ENCODE measurements around the gene BPGM.

The BPGM gene

GRCh38 chr7:134723892-134724291, 77.2 kb downstream of the BPGM start:
- ATAC-seq (replicated peaks; ENCODE audit: extremely low read depth, poor library complexity, severe bottlenecking), result no peak

GRCh38 chr7:134724606-134725005, 78.0 kb downstream of the BPGM start:
- H3K4me1 Mint-ChIP-seq, result no peaks in the 10 kb centered on the region
- DNase-seq (ENCODE audit: low spot score in 2 of 2) (no peak), ATAC-seq (replicated peaks; ENCODE audit: extremely low read depth, poor library complexity, severe bottlenecking) (no peak)
- no peaks in the 10 kb centered on the region for H3K27me3 Mint-ChIP-seq
- H3K36me3 Mint-ChIP-seq (ENCODE audit: insufficient read depth), result no peaks in the 10 kb centered on the region
- no peak overlapping the region for H3K4me3 Mint-ChIP-seq
- H3K27ac Mint-ChIP-seq (ENCODE audit: low read depth), result no peak overlapping the region
- H3K9me3 Mint-ChIP-seq, result no peaks in the 10 kb centered on the region

More at GRCh38 chr7:134723892-134724291, 77.2 kb downstream of the BPGM start:
- H3K4me1 Mint-ChIP-seq, result no peaks in the 10 kb centered on the region
- DNase-seq (ENCODE audit: low spot score in 2 of 2), result no peak
- H3K27me3 Mint-ChIP-seq, result peaks cover 2% of the 10 kb centered on the region
- no peak overlapping the region for H3K27ac Mint-ChIP-seq (ENCODE audit: low read depth)
- no peaks in the 10 kb centered on the region for H3K9me3 Mint-ChIP-seq
- no peaks in the 10 kb centered on the region for H3K36me3 Mint-ChIP-seq (ENCODE audit: insufficient read depth)
- no peak overlapping the region for H3K4me3 Mint-ChIP-seq

GRCh38 chr7:134726581-134726980, 79.9 kb downstream of the BPGM start:
- no peak for DNase-seq (ENCODE audit: low spot score in 2 of 2)
- ATAC-seq (replicated peaks; ENCODE audit: extremely low read depth, poor library complexity, severe bottlenecking), result no peak
- Mint-ChIP-seq H3K9me3 (no peaks in the 10 kb centered on the region), H3K4me1 (no peaks in the 10 kb centered on the region), H3K27ac (ENCODE audit: low read depth) (no peak overlapping the region), H3K36me3 (ENCODE audit: insufficient read depth) (no peaks in the 10 kb centered on the region), H3K4me3 (no peak overlapping the region), H3K27me3 (no peaks in the 10 kb centered on the region)

GRCh38 chr7:134727711-134728110, 81.1 kb downstream of the BPGM start:
- no peak for DNase-seq (ENCODE audit: low spot score in 2 of 2)
- Mint-ChIP-seq H3K9me3 (no peaks in the 10 kb centered on the region), H3K36me3 (ENCODE audit: insufficient read depth) (no peaks in the 10 kb centered on the region), H3K27me3 (no peaks in the 10 kb centered on the region), H3K4me3 (no peak overlapping the region), H3K27ac (ENCODE audit: low read depth) (no peak overlapping the region), H3K4me1 (no peaks in the 10 kb centered on the region)
- ATAC-seq (replicated peaks; ENCODE audit: extremely low read depth, poor library complexity, severe bottlenecking), result no peak

Measured in central memory CD8-positive, alpha-beta T cell (primary cell).